Right renal cortex interstitium (tissue), 3 donors: ENCODE measurements around the gene LEMD2. TPM values are rescaled to one million over a fixed set of nuclear protein-coding genes. Genes with fewer than 3 reads are reported as not detected.

Experiments
- DNase-seq, 3 donors: peaks; one replicate each; pipeline ENCODE4 v3.0.0-alpha.2; 2013; ENCODE audit warnings: low read depth in 3 of 3, low spot score in 2 of 3
- polyA plus RNA-seq, 3 donors: library from polyadenylated mRNA; unstranded; fragments of 120-200 nt; gene quantifications; one replicate each; pipeline ENCODE4 v1.2.1, GENCODE V29; 2013; ENCODE audit not compliant: insufficient read length in 3 of 3

The LEMD2 gene
- polyA plus RNA-seq, 3 donors: 60.8 to 66.6 (median 62.3) TPM

GRCh38 chr6:33759887-33760629, 28.9 kb downstream of the LEMD2 start:
- DNase-seq: no peak

- no peak for DNase-seq
Observed at GRCh38 chr6:33758815-33759216, 30.1 kb downstream of the LEMD2 start.

- DNase-seq: no peak
Observed at GRCh38 chr6:33757906-33758305, 31.0 kb downstream of the LEMD2 start.

GRCh38 chr6:33757113-33757512, 31.8 kb downstream of the LEMD2 start:
- no peak for DNase-seq

GRCh38 chr6:33756211-33756954, 32.5 kb downstream of the LEMD2 start:
- DNase-seq: no peak

- no peak for DNase-seq
Observed at GRCh38 chr6:33755070-33755869, 33.7 kb downstream of the LEMD2 start.

- no peak for DNase-seq
Observed at GRCh38 chr6:33754222-33754621, 34.7 kb downstream of the LEMD2 start.

GRCh38 chr6:33752646-33753015, 36.3 kb downstream of the LEMD2 start:
- DNase-seq: no peak

GRCh38 chr6:33751771-33752645, 36.9 kb downstream of the LEMD2 start:
- DNase-seq: no peak

- no peak for DNase-seq
Observed at GRCh38 chr6:33750244-33750991, 38.5 kb downstream of the LEMD2 start.

GRCh38 chr6:33749401-33749800, 39.5 kb downstream of the LEMD2 start:
- DNase-seq: no peak

GRCh38 chr6:33748841-33749240, 40.1 kb downstream of the LEMD2 start:
- no peak for DNase-seq

- no peak for DNase-seq
Observed at GRCh38 chr6:33747823-33748222, 41.1 kb downstream of the LEMD2 start.

GRCh38 chr6:33746651-33747100, 42.3 kb downstream of the LEMD2 start, which contains the start of gene IP6K3:
TSS of gene IP6K3 (minus strand) at chr6:33746905. CDS start at chr6:33735476, 11,429 bp downstream.
- no peak for DNase-seq

- DNase-seq: no peak
Observed at GRCh38 chr6:33746036-33746600, 42.8 kb downstream of the LEMD2 start.

GRCh38 chr6:33745548-33745947, 43.4 kb downstream of the LEMD2 start:
- no peak for DNase-seq

- DNase-seq: no peak
Observed at GRCh38 chr6:33744895-33745546, 43.9 kb downstream of the LEMD2 start.

GRCh38 chr6:33744001-33744848, 44.7 kb downstream of the LEMD2 start:
- DNase-seq: peak in 2 of 3 donors; percentile 67 to 76
